ENCODE data around the gene SH3RF3. TPM values are rescaled to one million over a fixed set of nuclear protein-coding genes. Genes with fewer than 3 reads are reported as not detected.
A peak's percentile ranks its signal among the peaks of the same experiment; 100 is the strongest.

The SH3RF3 gene
- total and polyA plus RNA-seq, 2 donors (not counting 1 experiment from before 2014, with no cell fraction given): 8.3 to 10.1 TPM

- no peak for TF ChIP-seq EZH2 (IDR thresholded peaks at IDR 0.05; ENCODE audit: low read length, missing control alignments)
- no peak for TF ChIP-seq CTCF (conservative IDR thresholded peaks at IDR 0.05 in 1 of 2, IDR thresholded peaks at IDR 0.05 in 1 of 2; ENCODE audit: low read depth in 1 of 2, low read length in 2 of 2)
- Histone ChIP-seq H3K4me3 (replicated peaks in 1 of 4; ENCODE audit: control extremely low read depth in 1 of 4, insufficient read depth in 1 of 4, low read depth in 3 of 4, low read length in 4 of 4) (no peak overlapping the region), H2AFZ (ENCODE audit: low read length) (no peak overlapping the region), H3K4me2 (ENCODE audit: extremely low read depth, insufficient read depth, low read length) (no peak overlapping the region), H3K27me3 (ENCODE audit: control insufficient read depth, insufficient read depth, low read length) (no peaks in the 10 kb centered on the region), H3K36me3 (ENCODE audit: control insufficient read depth, insufficient read depth, low read length) (no peaks in the 10 kb centered on the region), H3K9ac (ENCODE audit: insufficient read depth, low read length) (no peak overlapping the region), H3K4me1 (ENCODE audit: control insufficient read depth, extremely low read depth, insufficient read depth, low read length) (peaks cover 5% of the 10 kb centered on the region), H3K27ac (ENCODE audit: insufficient read depth, low read length) (no peak overlapping the region), H4K20me1 (ENCODE audit: control insufficient read depth, extremely low read depth, insufficient read depth, low read length) (no peaks in the 10 kb centered on the region), H3K9me3 (ENCODE audit: control insufficient read depth, insufficient read depth, low read depth, low read length) (no peaks in the 10 kb centered on the region), H3K79me2 (ENCODE audit: control insufficient read depth, insufficient read depth, low read length) (peaks cover 50% of the 10 kb centered on the region)
- no peak for DNase-seq (ENCODE audit: low read depth in 2 of 2)
Observed at GRCh38 chr2:109178968-109179367, 50.0 kb downstream of the SH3RF3 start.

GRCh38 chr2:109180786-109181185 lies 51.8 kb downstream of the SH3RF3 start:
- DNase-seq (ENCODE audit: low read depth in 2 of 2): peak; percentile 33 to 74
- Histone ChIP-seq H3K27me3 (ENCODE audit: control insufficient read depth, insufficient read depth, low read length) (no peaks in the 10 kb centered on the region), H3K79me2 (ENCODE audit: control insufficient read depth, insufficient read depth, low read length) (peaks cover 41% of the 10 kb centered on the region), H4K20me1 (ENCODE audit: control insufficient read depth, extremely low read depth, insufficient read depth, low read length) (no peaks in the 10 kb centered on the region), H3K27ac (ENCODE audit: insufficient read depth, low read length) (no peak overlapping the region), H3K36me3 (ENCODE audit: control insufficient read depth, insufficient read depth, low read length) (no peaks in the 10 kb centered on the region), H3K4me2 (ENCODE audit: extremely low read depth, insufficient read depth, low read length) (no peak overlapping the region), H3K4me3 (replicated peaks in 1 of 4; ENCODE audit: control extremely low read depth in 1 of 4, insufficient read depth in 1 of 4, low read depth in 3 of 4, low read length in 4 of 4) (no peak overlapping the region), H3K9ac (ENCODE audit: insufficient read depth, low read length) (no peak overlapping the region), H3K9me3 (ENCODE audit: control insufficient read depth, insufficient read depth, low read depth, low read length) (no peaks in the 10 kb centered on the region), H2AFZ (ENCODE audit: low read length) (no peak overlapping the region), H3K4me1 (ENCODE audit: control insufficient read depth, extremely low read depth, insufficient read depth, low read length) (peaks cover 10% of the 10 kb centered on the region)
- no peak for TF ChIP-seq EZH2 (IDR thresholded peaks at IDR 0.05; ENCODE audit: low read length, missing control alignments)
- TF ChIP-seq CTCF (conservative IDR thresholded peaks at IDR 0.05 in 1 of 2, IDR thresholded peaks at IDR 0.05 in 1 of 2; ENCODE audit: low read depth in 1 of 2, low read length in 2 of 2): no peak

- Histone ChIP-seq H3K4me2 (ENCODE audit: extremely low read depth, insufficient read depth, low read length) (no peak overlapping the region), H3K4me3 (replicated peaks in 1 of 4; ENCODE audit: control extremely low read depth in 1 of 4, insufficient read depth in 1 of 4, low read depth in 3 of 4, low read length in 4 of 4) (no peak overlapping the region), H3K4me1 (ENCODE audit: control insufficient read depth, extremely low read depth, insufficient read depth, low read length) (peaks cover 19% of the 10 kb centered on the region), H3K9me3 (ENCODE audit: control insufficient read depth, insufficient read depth, low read depth, low read length) (no peaks in the 10 kb centered on the region), H3K27me3 (ENCODE audit: control insufficient read depth, insufficient read depth, low read length) (no peaks in the 10 kb centered on the region), H4K20me1 (ENCODE audit: control insufficient read depth, extremely low read depth, insufficient read depth, low read length) (no peaks in the 10 kb centered on the region), H3K27ac (ENCODE audit: insufficient read depth, low read length) (no peak overlapping the region), H3K36me3 (ENCODE audit: control insufficient read depth, insufficient read depth, low read length) (no peaks in the 10 kb centered on the region), H3K9ac (ENCODE audit: insufficient read depth, low read length) (no peak overlapping the region), H2AFZ (ENCODE audit: low read length) (no peak overlapping the region), H3K79me2 (ENCODE audit: control insufficient read depth, insufficient read depth, low read length) (peaks cover 37% of the 10 kb centered on the region)
- no peak for TF ChIP-seq CTCF (conservative IDR thresholded peaks at IDR 0.05 in 1 of 2, IDR thresholded peaks at IDR 0.05 in 1 of 2; ENCODE audit: low read depth in 1 of 2, low read length in 2 of 2)
- no peak for TF ChIP-seq EZH2 (IDR thresholded peaks at IDR 0.05; ENCODE audit: low read length, missing control alignments)
- peak in 1 of 2 donors; percentile 43 for DNase-seq (ENCODE audit: low read depth in 2 of 2)
Observed at GRCh38 chr2:109182426-109182825, 53.4 kb downstream of the SH3RF3 start.

All from fibroblast of lung (primary cell).